ENCODE data around the gene SLC38A11.

GRCh38 chr2:164888592-164888991, 66.7 kb downstream of the SLC38A11 start:
- TF ChIP-seq CTCF (conservative IDR thresholded peaks at IDR 0.05; ENCODE audit: low read length) (no peak), EZH2phosphoT487 (IDR thresholded peaks at IDR 0.05; ENCODE audit: borderline replicate concordance) (no peak)

All from Loucy (cell line).